HG03565 (cell line): ENCODE data around the gene PBX1.

Experiments
- ATAC-seq: cut with Tn5 transposase; IDR thresholded peaks from one replicate; pipeline ENCODE4 v1.9.1; 2021; ENCODE audit warnings: mild to moderate bottlenecking, moderate library complexity; ENCODE audit not compliant: unreplicated experiment

PBX1 gene

DNA sequence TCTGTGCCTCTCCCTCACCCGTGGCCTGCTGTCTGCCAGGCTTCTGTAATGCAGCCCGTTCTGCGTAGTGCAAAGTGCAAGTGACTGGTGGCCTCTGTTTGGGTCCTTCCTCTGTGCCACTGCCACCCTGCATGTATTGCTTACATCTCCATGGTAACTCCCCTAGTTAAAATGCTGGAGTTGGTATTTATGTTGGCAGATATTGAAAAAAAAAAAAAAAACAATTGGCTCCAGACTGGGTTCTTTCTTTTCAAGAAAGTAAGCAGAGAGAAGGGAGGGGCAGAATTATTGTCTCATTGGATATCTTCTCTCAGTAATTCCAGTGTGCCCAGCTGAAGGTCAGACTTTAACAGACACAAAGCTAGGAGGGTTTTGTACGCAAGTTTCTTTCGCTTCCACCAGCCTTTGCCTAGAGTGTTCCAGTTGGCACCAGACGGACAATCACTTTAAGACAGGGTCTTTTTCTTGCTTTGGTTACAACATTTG lies 242.3 kb downstream of the PBX1 start:
- ATAC-seq: no peak

DNA sequence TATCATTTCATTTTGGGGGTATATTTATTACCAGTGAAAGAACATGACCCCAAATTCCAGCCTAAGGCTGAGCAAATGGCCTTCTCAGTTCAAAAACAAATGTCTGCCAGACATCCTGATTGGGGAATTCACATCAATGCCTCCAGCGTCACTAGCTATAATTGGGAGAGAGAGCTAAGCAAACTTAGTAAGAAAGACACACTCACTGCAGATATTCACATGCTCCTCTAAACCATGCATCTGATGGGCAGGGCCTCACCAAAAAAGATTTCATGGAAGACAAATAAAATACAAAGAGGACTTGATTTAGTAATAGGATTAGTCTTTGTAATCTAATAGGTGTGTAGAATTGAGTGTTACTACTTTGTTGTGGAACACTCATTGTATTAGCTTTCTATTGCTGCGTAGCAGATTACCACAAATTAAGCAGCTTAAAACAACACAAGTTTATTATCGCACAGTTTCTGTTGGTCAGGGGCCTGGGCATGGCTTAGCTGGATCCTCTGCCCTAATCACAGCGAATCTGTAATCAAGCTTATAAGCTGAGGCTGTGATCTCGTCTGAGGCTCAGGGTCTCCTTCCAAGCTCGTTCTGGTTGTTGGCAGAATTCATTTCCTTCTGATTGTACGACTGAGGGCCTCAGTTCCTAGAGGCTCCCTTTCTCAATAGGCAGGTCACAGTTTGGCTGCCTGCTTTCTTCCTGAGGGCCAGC lies 243.0 kb downstream of the PBX1 start:
- no peak for ATAC-seq

DNA sequence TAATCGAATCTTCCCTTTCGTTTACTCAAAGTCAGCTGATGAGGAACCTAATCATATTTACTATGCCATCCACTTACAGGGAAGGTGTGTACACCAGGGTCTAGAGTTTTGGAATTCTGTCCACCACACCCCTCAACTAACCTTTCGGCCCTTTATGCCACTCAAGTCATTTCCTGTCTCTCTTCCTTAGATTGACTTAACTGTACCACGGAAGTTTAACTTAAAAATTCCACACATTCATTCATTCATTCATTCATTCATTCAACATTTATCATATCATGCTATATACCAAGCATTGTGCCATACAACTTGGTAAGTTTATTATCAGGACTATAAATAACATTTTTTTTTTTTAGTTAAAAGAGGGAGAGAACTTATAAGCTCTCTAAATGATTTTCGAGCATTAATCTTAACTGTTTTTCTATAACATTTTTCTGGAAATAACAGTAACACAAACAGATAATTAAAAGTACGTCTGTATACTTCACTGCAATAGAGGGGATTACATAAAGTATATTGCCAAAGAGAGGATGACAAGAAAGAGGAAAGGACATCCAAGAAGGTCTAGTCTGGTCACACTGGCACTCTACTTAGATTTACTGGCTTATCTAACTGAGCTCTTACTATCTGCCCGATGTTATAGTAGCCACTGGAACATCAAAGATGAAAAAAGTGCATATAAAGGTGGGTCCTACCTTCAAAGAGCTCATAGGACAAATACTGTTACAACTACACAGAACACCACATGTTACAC lies 243.7 kb downstream of the PBX1 start:
- no peak for ATAC-seq

DNA sequence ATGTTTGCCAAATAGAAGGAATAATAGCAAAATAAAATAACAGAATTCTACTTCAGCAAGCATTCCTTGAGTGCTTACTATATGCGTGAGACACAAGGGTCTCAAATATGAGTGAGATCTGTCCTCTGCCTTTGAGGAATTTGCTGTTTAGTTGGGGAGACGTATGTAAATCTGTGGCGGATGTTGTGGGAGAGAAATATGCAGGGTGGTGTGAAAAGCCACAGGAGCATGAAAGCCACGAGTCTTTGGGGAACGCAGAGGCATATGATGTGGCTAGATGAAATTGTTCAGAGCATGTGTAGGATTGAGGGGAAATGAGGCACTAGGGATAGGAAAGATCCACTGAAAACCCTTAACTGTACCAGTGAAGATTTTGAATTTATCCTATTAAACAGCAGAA lies 244.4 kb downstream of the PBX1 start:
- peak; percentile 81 for ATAC-seq

DNA sequence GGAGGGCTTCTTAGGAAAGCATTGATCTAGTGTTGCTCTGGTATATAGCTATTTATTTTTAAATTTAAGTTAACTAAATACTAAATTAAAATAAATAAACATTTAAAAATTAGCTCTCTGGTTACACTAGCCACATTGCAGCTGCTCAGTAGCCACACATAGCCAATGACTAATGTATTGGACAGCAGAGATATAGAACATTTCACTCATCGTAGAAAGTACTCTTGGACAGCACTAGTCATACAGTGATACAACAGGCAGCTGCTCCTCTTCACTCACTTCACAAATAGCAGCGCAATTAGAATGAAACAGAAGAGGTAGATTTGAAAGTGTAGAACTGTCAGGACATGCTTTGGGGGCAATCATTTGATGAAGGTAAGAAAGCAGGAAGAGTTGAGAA lies 245.4 kb downstream of the PBX1 start:
- no peak for ATAC-seq

DNA sequence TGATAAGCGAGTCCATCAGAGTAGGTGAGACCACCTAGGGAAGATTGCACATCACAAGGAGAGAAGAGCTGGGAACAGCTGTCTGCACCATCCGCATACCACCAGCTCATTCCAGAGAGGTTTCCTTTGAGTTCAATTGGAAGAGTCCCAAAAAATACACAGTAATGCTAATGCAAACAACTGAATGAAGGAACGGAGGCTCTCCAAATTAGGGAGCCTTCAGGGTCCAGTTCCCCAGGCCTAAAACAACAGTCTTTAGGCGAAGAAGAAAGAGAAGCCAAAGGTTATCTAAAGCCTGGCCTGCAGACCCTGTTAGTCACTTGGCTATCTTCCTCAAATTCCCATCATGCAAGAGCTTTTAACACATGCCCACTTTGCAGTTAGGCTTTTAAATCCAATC lies 246.4 kb downstream of the PBX1 start:
- ATAC-seq: no peak

DNA sequence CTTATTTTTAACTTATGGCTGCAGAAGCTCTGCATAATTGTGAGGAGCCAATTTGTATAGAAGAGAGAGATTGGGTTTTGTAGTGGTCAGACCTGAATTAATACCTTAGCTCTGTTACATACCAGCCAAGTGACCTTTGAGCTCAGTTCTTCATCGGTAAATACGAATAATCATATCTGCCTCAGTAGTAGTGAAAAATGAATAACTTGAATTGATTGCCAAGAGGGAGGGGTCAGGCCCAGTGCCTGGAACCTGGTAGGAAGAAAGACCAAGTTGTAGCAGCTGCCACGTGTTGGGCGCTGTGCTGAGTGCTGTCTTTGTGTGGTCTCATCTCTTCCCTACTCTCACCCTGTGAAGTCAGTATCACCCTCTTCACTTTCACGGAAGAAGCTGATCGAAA lies 247.5 kb downstream of the PBX1 start:
- no peak for ATAC-seq

DNA sequence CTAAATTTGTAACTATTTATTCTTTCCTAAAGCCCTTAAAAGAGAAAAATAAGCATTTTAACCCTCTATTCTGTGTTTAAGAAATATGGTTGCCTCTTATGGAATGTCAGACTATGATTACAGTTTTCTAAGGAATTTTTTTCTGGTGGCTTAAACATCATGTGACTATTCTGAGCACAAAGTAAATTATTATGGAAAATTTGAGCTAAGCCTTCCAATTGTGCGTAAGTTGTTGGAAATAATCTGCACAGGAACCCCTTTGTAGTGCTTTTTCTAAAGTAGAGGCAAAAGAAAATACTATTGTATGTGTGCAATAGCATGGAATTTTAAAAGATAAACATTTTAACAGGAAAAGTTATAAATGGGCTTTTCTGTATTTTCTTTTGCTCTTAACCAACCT lies 254.8 kb downstream of the PBX1 start:
- ATAC-seq: no peak

DNA sequence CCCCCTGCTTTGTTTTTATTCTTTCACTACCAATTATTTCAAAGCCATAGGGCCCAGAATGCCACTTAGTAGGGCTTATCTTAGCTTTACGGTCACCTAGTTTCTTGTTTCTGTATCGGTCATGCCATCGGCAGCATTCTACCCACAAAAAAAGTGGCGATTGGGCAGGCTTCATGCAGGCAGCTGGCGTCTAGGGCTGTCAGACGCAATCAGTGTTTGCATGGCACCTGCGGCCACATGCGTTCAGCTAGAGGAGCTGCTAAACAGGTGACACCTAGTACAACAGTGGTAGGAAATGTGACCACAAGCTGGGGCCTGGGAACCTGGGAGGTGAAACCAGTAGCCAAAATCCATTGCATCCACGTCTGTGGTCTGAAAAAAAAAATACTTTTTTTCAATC lies 262.7 kb downstream of the PBX1 start:
- no peak for ATAC-seq

DNA sequence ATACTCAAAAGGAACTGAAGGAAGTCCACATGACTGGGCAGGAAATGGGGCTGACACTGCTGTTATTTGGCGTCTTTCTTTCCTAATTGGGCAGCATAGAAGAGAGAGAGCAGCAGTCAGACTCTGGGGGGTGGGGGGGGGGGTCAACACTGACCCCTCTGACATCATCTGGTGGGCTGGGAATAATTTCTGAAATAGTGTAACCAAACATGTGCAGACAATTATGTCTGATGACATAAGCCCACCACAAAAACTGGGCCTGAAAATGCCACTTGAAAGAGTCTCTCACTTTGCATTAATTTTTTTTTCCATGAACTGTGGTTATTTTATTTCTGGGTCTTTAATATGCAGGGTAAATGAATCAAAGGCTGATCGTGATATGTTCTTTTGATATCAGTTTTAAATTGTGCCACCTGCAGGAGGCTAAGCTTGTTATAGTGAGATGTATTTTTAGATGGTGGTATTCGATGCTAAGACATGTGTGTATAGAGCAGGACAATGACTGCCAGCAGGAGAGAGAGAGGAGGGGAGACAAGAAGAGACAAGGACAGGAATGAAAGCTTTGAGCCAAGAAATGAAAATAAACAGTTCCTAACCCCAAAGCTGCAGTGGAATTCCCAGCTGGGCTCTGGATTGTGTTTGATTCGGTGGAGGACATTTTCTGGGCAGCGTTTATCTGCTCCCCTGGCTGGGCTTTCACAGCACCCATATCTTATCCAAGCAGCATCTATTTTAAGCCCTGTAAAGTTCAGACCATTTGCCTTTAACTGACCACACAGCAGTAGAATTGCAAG lies 264.7 kb downstream of the PBX1 start:
- no peak for ATAC-seq

DNA sequence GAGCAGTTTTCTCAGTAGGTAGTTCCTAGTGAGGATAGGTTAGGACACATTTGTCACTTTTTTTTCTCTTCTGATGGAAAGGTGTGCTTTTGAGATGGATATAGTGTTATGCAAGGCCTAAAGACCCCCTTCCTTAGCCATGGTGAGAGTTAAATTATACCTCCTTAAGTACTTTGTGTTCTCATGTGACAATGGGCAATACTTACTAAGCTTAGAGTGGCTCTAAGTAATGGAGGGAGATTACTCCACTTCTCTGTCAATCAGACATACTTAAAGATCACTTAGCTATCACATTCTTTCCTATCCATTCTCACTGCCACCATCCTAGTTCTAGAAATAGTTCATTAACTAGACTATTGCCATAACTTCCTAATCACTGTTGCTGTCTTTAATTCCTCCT lies 265.6 kb downstream of the PBX1 start:
- no peak for ATAC-seq

DNA sequence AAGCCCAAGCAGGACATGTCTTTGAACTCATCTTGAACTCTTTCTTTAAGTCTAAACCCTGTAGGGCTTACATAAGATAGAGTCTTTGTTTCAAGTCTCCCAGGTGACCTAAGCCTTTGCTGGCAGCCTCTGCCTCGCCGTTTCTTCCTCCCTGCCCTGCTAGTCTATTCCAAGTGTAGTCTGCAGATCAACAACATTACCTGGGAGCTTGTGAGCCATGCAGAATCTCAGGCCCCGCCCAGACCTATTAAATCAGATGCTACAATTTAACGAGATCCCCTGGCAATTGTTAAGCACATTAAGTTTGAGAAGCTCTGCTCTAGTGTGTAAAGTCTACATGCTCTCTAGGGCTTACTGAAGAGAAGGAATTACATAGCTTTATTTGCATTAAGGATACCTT lies 271.6 kb downstream of the PBX1 start:
- no peak for ATAC-seq

DNA sequence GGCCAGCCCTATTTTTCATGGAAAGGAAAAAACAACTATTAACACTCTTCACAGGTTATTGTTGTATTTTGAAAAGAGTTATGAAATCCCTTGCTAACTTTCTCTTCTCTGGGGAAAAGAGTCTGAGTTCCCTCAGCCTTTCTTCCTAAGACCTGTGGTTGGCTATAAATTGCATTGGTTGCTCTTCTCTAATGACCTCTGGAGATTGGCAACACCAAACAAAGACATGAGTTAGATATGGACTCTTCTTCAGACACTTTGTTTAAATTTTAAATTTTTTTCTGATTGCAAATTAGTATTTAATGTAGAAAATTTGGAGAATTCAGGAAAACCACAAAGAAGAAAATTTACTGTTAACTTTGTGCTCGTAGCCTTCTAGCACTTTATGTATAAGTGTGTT lies 275.7 kb downstream of the PBX1 start:
- no peak for ATAC-seq

DNA sequence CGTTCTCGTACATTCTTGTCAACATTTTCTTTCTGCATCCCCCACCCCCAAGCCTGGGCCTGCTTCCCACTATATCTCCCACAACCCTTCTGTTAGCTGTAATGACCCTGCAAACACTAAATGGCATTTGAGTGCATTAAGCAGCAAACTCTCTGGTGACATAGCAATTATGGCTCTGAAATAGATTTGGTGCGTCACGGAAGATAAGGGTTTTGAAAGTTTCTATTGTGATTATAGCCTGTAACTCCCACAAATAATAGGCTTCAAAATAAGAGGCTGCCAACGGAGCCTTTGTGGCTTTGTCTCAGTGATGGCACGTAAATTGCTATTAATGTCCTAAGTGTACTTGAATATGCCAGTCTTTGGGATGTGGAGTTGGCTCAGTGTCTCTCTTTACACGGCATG lies 277.6 kb downstream of the PBX1 start:
- no peak for ATAC-seq

DNA sequence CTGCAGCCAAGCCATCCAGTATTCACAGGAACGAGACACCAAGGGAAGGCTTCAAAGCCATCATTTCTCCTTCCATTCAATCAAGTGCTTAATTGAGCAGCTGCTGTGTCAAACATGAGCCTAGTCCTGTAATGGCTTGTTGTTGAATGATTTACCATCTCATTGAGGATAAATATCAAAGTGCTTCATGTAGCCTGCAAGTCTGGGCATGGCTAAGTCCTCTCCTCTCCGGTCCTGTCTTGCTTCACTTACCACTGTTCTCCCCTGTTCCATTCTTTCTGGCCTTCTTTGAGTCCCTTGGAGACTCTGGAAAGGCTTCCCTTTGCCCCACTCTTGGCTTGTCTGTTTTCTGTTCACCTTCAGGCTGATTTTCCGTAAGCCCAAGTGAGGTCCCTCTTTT lies 279.8 kb downstream of the PBX1 start:
- ATAC-seq: no peak

DNA sequence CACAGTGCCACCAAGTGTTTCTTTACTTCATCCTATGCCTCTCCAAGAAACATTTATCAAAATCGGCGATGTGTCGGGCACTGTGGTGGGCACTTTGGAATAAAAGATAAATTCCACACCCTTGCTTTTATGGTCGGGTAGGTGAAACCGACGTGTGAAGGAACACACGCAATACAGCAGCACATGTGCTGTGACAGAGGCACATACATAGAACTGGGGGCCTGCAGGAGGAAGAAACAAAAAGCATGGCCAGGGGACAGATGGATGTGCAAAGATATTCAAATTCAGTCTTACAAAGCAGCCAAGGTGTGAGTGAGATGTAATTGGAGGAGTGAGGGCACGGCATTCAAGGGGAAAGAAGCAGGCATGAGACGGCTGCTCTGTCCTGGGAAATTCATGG lies 282.0 kb downstream of the PBX1 start:
- ATAC-seq: no peak

DNA sequence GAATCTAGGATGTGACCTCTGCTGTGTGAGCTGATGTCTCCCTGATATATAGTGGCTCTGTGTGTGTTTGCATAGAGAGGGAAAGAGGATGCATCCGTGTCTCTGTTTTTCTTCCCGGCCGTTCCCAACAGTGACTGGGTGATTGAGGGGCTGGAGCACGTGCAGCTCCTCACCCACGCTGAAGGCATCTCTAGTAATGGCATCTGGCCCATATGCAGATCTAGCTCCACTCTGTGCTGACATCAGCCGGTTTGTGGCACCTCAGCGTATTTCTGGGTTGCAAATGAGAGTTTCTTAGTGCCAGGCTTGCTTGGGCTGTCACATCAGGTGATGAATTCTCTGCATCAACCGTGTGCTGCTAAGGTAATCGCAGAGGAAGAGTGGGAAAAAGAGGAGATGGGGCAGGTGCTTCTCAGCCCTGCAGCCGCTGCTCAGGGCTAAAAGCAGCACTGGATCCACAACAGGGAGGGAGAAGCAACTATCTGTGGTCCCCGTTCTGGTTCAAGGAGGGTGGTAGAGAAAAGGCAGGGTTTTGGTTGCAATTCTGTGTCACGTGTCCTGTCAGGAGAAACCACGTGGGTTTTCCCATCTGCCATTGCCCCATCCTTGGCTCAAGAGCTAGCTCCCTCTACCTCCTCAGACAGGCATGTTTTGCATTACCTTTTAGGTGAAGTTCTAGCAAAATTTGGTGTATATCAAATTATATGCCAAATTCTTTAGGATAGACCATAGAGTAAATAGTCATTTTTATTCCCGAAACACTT lies 282.9 kb downstream of the PBX1 start:
- ATAC-seq: no peak

DNA sequence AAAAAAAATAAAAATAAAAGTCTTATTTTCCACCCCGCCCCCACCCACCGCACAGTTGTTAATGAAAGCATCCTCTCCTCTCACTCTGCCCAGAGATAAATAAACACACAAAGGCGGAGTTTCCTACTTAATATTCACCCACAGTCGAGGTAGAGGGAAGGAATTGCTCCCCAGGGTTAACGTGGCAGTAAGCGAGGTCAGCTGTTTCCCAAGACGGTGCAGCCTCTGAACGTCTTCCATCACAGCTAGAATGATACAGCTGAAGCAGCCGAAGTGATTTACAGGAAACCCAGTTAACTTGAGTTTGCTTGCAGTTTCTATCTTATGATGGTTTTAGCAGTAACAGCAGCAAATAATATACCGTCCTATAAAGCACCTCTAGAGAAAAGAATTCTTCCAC lies 283.9 kb downstream of the PBX1 start:
- no peak for ATAC-seq

DNA sequence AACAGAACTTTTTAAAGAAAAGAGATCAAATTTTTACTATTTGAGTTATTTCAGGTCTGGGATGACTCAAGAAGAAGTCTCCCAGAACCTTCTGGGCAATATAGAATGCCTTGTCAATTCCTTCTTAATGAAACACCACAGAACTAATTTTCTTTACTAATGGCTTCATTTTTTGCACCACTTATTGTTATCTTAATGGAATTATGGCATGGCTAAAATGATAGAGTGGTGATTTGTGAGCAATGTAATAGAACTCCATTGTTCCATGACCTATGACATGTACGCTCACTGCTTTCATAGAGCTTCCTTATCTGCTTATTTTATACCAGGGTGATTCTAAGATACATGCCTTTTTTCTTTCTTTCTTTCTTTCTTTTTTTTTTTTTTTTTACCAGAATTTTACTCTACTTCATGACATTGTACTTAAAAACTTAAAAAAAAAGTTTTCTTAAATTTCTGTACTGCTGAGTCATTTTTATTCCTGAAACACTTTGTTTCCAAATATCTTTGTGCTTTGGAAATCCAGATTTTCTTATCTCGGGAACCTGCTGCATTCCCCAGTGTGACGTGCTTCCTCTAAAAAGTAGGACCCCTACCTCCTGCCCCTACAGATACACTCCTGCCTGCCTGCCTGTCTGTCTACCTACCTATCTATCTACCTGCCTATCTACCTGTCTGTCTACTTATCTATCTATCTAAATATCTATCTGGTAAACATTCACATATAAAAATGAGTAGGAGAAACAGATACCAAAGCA lies 284.9 kb downstream of the PBX1 start:
- ATAC-seq: no peak
